Duodenal mucosa (tissue), 2 donors: ENCODE data around the gene MBD2.

ENCODE experiments used
- H3K27ac ChIP-seq: one replicate; pipeline ENCODE4 v1.7.0; 2013; ENCODE audit warnings: low read depth, low read length
- H3K27me3 ChIP-seq, 2 donors: one replicate each; pipeline ENCODE4 v1.7.0; 2013; ENCODE audit warnings: low read length in 2 of 2, control low read depth in 1 of 2; ENCODE audit not compliant: insufficient read depth in 2 of 2, control insufficient read depth in 1 of 2
- H3K36me3 ChIP-seq, 2 donors: one replicate each; pipeline ENCODE4 v1.7.0; 2013; ENCODE audit warnings: low read length in 2 of 2, control low read depth in 1 of 2; ENCODE audit not compliant: insufficient read depth in 2 of 2, control insufficient read depth in 1 of 2
- H3K4me1 ChIP-seq, 2 donors: one replicate each; pipeline ENCODE4 v1.7.0; 2013; ENCODE audit warnings: low read length in 2 of 2, control low read depth in 1 of 2; ENCODE audit not compliant: insufficient read depth in 2 of 2, control insufficient read depth in 1 of 2
- H3K4me3 ChIP-seq, 2 donors: one replicate each; pipeline ENCODE4 v1.7.0; 2013; ENCODE audit warnings: low read length in 2 of 2, low read depth in 1 of 2
- H3K9ac ChIP-seq, 2 donors: one replicate each; pipeline ENCODE4 v1.7.0; 2013; ENCODE audit warnings: low read length in 2 of 2, low read depth in 1 of 2
- H3K9me3 ChIP-seq, 2 donors: one replicate each; pipeline ENCODE4 v1.7.0; 2013; ENCODE audit warnings: low read length in 2 of 2, control low read depth in 1 of 2; ENCODE audit not compliant: control insufficient read depth in 1 of 2

MBD2 gene

GRCh38 chr18:54202851-54203250 lies 21.6 kb downstream of the MBD2 start:
- H3K36me3 ChIP-seq: peaks cover 11 to 13% of the 10 kb centered on the region in 2 donors

GRCh38 chr18:54197747-54198411 lies 26.6 kb downstream of the MBD2 start:
- Histone ChIP-seq H3K27ac (no peak overlapping the region), H3K4me3 (no peak overlapping the region), H3K4me1 (no peaks in the 10 kb centered on the region), H3K9ac (no peak overlapping the region), H3K27me3 (no peaks in the 10 kb centered on the region), H3K9me3 (no peaks in the 10 kb centered on the region), H3K36me3 (peaks cover 9 to 16% of the 10 kb centered on the region in 2 donors)

More at GRCh38 chr18:54202851-54203250, 21.6 kb downstream of the MBD2 start:
- no peaks in the 10 kb centered on the region for H3K9me3 ChIP-seq
- H3K27me3 ChIP-seq: no peaks in the 10 kb centered on the region
- H3K27ac ChIP-seq: no peak overlapping the region
- H3K4me3 ChIP-seq: no peak overlapping the region
- peaks cover 0 to 15% of the 10 kb centered on the region in 2 donors for H3K4me1 ChIP-seq
- H3K9ac ChIP-seq: no peak overlapping the region

GRCh38 chr18:54193786-54194185 lies 30.7 kb downstream of the MBD2 start:
- H3K27me3 ChIP-seq: no peaks in the 10 kb centered on the region
- no peak overlapping the region for H3K27ac ChIP-seq
- H3K9me3 ChIP-seq: no peaks in the 10 kb centered on the region
- H3K4me3 ChIP-seq: no peak overlapping the region
- H3K9ac ChIP-seq: no peak overlapping the region
- H3K36me3 ChIP-seq: peaks cover 4 to 11% of the 10 kb centered on the region in 2 donors
- no peaks in the 10 kb centered on the region for H3K4me1 ChIP-seq

- Histone ChIP-seq H3K9me3 (no peaks in the 10 kb centered on the region), H3K9ac (no peak overlapping the region), H3K27ac (no peak overlapping the region), H3K4me1 (peaks cover under 1% of the 10 kb centered on the region in 2 donors), H3K36me3 (peaks cover 0 to 12% of the 10 kb centered on the region in 2 donors), H3K4me3 (no peak overlapping the region), H3K27me3 (no peaks in the 10 kb centered on the region)
Measured at GRCh38 chr18:54192900-54193299, 31.6 kb downstream of the MBD2 start.

GRCh38 chr18:54192415-54192814 lies 32.1 kb downstream of the MBD2 start:
- Histone ChIP-seq H3K27ac (no peak overlapping the region), H3K9me3 (no peaks in the 10 kb centered on the region), H3K27me3 (no peaks in the 10 kb centered on the region), H3K36me3 (peaks cover 2 to 11% of the 10 kb centered on the region in 2 donors), H3K9ac (no peak overlapping the region), H3K4me1 (peaks cover 4 to 5% of the 10 kb centered on the region in 2 donors), H3K4me3 (no peak overlapping the region)

- no peak overlapping the region for H3K9ac ChIP-seq
- peaks cover 4 to 7% of the 10 kb centered on the region in 2 donors for H3K4me1 ChIP-seq
- no peak overlapping the region for H3K4me3 ChIP-seq
- H3K36me3 ChIP-seq: peaks cover 3 to 9% of the 10 kb centered on the region in 2 donors
- H3K27me3 ChIP-seq: no peaks in the 10 kb centered on the region
- no peak overlapping the region for H3K27ac ChIP-seq
- no peaks in the 10 kb centered on the region for H3K9me3 ChIP-seq
Measured at GRCh38 chr18:54191352-54191751, 33.1 kb downstream of the MBD2 start.

GRCh38 chr18:54187372-54187771 lies 37.1 kb downstream of the MBD2 start:
- Histone ChIP-seq H3K36me3 (peaks cover 6 to 12% of the 10 kb centered on the region in 2 donors), H3K4me1 (peaks cover 4 to 7% of the 10 kb centered on the region in 2 donors), H3K4me3 (no peak overlapping the region), H3K27me3 (no peaks in the 10 kb centered on the region), H3K9ac (no peak overlapping the region), H3K27ac (no peak overlapping the region), H3K9me3 (no peaks in the 10 kb centered on the region)

GRCh38 chr18:54184836-54185235 lies 39.6 kb downstream of the MBD2 start:
- Histone ChIP-seq H3K9me3 (no peaks in the 10 kb centered on the region), H3K27ac (no peak overlapping the region), H3K4me1 (peaks cover 4 to 7% of the 10 kb centered on the region in 2 donors), H3K36me3 (peaks cover 6 to 19% of the 10 kb centered on the region in 2 donors), H3K4me3 (no peak overlapping the region), H3K27me3 (no peaks in the 10 kb centered on the region), H3K9ac (no peak overlapping the region)

GRCh38 chr18:54183390-54183789 lies 41.1 kb downstream of the MBD2 start:
- H3K27me3 ChIP-seq: no peaks in the 10 kb centered on the region
- H3K4me3 ChIP-seq: no peak overlapping the region
- H3K4me1 ChIP-seq: peaks cover 4 to 7% of the 10 kb centered on the region in 2 donors
- peaks cover 6 to 19% of the 10 kb centered on the region in 2 donors for H3K36me3 ChIP-seq
- no peaks in the 10 kb centered on the region for H3K9me3 ChIP-seq
- no peak overlapping the region for H3K27ac ChIP-seq
- H3K9ac ChIP-seq: no peak overlapping the region

- Histone ChIP-seq H3K36me3 (peaks cover 3 to 14% of the 10 kb centered on the region in 2 donors), H3K27ac (no peak overlapping the region), H3K4me3 (no peak overlapping the region), H3K27me3 (no peaks in the 10 kb centered on the region), H3K9me3 (no peaks in the 10 kb centered on the region), H3K4me1 (no peaks in the 10 kb centered on the region), H3K9ac (no peak overlapping the region)
Measured at GRCh38 chr18:54181856-54182602, 42.4 kb downstream of the MBD2 start.
